ENCODE measurements around the gene DNAJC5G.

DNAJC5G gene

GRCh38 chr2:27236136-27236535 is 39.1 kb upstream of the DNAJC5G start:
- no peak for DNase-seq
- H3K36me3 ChIP-seq, result peaks cover 100% of the 10 kb centered on the region
- no peak for TF ChIP-seq CTCF (IDR thresholded peaks at IDR 0.05; ENCODE audit: low read depth, low read length)
- no peaks in the 10 kb centered on the region for H3K27me3 ChIP-seq (ENCODE audit: insufficient read depth, low read depth, severe bottlenecking)
- no peaks in the 10 kb centered on the region for H3K9me3 ChIP-seq (ENCODE audit: severe bottlenecking)
- H3K4me3 ChIP-seq (ENCODE audit: low read depth, low read length), result no peak overlapping the region
- H3K27ac ChIP-seq, result no peak overlapping the region

DNA sequence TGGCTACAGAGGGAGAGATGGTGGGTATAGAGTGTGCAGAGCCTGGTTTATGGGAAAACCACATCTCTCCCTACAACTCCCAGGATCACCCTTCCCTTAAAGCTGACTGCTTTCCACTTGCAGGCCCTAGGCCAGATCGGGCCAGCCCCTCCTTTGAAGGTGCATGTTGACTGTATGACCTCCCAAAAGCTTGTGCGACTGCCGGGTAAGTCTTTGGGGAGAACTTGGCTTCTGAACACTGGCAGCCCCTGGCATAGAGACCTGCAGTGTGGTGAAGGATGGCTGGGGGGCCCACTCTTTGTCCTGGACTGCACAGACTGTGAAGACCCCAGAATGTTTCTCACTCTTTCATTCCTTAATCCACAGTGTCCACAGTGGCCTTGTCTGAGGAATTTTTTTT is 38.6 kb upstream of the DNAJC5G start:
- peaks cover 100% of the 10 kb centered on the region for H3K36me3 ChIP-seq
- H3K27ac ChIP-seq, result no peak overlapping the region
- no peaks in the 10 kb centered on the region for H3K27me3 ChIP-seq (ENCODE audit: insufficient read depth, low read depth, severe bottlenecking)
- no peak for DNase-seq
- no peak for TF ChIP-seq CTCF (IDR thresholded peaks at IDR 0.05; ENCODE audit: low read depth, low read length)
- H3K4me3 ChIP-seq (ENCODE audit: low read depth, low read length), result no peak overlapping the region
- no peaks in the 10 kb centered on the region for H3K9me3 ChIP-seq (ENCODE audit: severe bottlenecking)

DNA sequence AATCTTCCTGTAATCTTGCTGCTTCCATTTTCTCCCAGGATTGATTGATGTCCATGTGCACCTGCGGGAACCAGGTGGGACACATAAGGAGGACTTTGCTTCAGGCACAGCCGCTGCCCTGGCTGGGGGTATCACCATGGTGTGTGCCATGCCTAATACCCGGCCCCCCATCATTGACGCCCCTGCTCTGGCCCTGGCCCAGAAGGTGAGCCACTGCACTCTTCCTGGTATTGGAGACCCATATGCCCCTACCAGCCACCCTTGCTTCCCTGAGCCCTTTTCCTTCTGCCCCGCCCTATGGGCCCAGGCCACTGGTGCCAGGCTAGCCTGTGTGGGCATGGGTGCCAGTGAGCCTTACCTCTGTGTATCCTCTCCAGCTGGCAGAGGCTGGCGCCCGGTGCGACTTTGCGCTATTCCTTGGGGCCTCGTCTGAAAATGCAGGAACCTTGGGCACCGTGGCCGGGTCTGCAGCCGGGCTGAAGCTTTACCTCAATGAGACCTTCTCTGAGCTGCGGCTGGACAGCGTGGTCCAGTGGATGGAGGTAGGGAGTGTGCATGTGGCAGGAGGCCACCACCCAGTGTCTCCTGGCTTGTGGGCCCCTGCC is 37.8 kb upstream of the DNAJC5G start:
- Histone ChIP-seq H3K27me3 (ENCODE audit: insufficient read depth, low read depth, severe bottlenecking) (no peaks in the 10 kb centered on the region), H3K4me3 (ENCODE audit: low read depth, low read length) (no peak overlapping the region), H3K9me3 (ENCODE audit: severe bottlenecking) (no peaks in the 10 kb centered on the region), H3K27ac (no peak overlapping the region), H3K36me3 (peaks cover 100% of the 10 kb centered on the region)
- no peak for DNase-seq
- TF ChIP-seq CTCF (IDR thresholded peaks at IDR 0.05; ENCODE audit: low read depth, low read length), result no peak

DNA sequence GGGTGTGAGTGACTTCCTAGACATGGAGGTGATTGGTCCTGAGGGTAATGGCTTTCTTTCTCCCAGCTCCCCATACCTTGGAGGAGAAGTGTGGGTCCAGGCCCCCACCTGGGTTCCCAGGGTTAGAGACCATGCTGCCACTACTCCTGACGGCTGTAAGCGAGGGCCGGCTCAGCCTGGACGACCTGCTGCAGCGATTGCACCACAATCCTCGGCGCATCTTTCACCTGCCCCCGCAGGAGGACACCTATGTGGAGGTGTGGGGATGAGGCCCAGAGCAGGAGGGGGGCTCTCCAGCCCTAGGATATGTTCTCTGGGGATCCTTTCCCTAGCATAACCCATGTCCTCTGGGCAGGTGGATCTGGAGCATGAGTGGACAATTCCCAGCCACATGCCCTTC is 36.3 kb upstream of the DNAJC5G start:
- Histone ChIP-seq H3K27me3 (ENCODE audit: insufficient read depth, low read depth, severe bottlenecking) (no peaks in the 10 kb centered on the region), H3K27ac (no peak overlapping the region), H3K9me3 (ENCODE audit: severe bottlenecking) (no peaks in the 10 kb centered on the region), H3K4me3 (ENCODE audit: low read depth, low read length) (no peak overlapping the region), H3K36me3 (peaks cover 100% of the 10 kb centered on the region)
- DNase-seq, result no peak
- TF ChIP-seq CTCF (IDR thresholded peaks at IDR 0.05; ENCODE audit: low read depth, low read length), result no peak

DNA sequence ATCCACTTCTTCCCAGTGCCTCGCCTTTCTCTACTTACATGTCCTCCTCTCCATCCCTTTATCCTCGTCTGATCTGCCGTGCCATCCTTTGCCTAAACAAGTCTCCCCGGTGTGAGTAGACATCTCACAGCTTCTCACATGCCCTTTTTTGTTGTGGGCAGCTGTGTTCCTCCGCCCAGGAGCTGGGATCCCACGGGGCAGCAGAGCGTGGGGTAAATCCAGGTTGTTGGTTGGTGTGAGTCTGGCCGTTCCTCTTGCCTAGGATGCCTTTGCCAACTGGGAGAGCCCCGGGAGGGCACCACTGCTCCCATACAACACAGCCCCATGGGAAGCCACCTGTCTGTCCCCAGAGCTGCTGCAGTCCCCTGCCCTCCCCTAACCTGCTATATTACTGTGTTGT is 34.8 kb upstream of the DNAJC5G start:
- no peaks in the 10 kb centered on the region for H3K9me3 ChIP-seq (ENCODE audit: severe bottlenecking)
- H3K27ac ChIP-seq, result no peak overlapping the region
- no peak overlapping the region for H3K4me3 ChIP-seq (ENCODE audit: low read depth, low read length)
- TF ChIP-seq CTCF (IDR thresholded peaks at IDR 0.05; ENCODE audit: low read depth, low read length), result no peak
- DNase-seq, result no peak
- H3K27me3 ChIP-seq (ENCODE audit: insufficient read depth, low read depth, severe bottlenecking), result no peaks in the 10 kb centered on the region
- peaks cover 97% of the 10 kb centered on the region for H3K36me3 ChIP-seq

Data from WERI-Rb-1 (cell line).